Left renal cortex interstitium (tissue), 4 donors: Measurements from ENCODE around the gene PEX19. TPM values are rescaled to one million over a fixed set of nuclear protein-coding genes. Genes with fewer than 3 reads are reported as not detected.

Experiments used
- DNase-seq, 4 donors: peaks; one replicate each; pipeline ENCODE4 v3.0.0-alpha.2; 2013; ENCODE audit warnings: low read depth in 4 of 4, low spot score in 2 of 4, missing footprints in 1 of 4
- polyA plus RNA-seq, 4 donors: library from polyadenylated mRNA; unstranded; fragments of 120-200 nt; gene quantifications; one replicate each; pipeline ENCODE4 v1.2.1, GENCODE V29; 2013; ENCODE audit not compliant: insufficient read length in 4 of 4

Gene PEX19
- polyA plus RNA-seq, 4 donors: 72.1 to 91.4 (median 78.8) TPM

DNA sequence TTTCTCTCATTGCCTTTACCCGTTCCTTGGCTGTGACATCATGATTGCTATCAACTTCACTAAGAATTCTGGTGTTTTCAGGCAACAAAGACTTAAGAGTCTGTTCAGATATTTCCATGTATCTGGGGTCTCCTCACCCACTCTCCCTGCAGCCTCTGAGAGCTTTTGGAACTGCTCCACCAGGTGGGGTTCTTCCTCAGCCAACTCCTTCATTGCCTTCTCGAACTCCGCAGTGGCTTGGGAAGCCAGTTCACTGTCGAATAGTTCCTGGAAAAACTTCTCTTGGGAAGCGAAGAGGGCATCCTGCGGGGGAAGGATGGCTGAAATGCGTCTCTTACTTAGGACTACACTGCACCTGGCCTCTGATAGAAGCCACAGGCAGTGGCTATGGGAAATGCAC, 2.1 kb downstream of the PEX19 start:
- no peak for DNase-seq

DNA sequence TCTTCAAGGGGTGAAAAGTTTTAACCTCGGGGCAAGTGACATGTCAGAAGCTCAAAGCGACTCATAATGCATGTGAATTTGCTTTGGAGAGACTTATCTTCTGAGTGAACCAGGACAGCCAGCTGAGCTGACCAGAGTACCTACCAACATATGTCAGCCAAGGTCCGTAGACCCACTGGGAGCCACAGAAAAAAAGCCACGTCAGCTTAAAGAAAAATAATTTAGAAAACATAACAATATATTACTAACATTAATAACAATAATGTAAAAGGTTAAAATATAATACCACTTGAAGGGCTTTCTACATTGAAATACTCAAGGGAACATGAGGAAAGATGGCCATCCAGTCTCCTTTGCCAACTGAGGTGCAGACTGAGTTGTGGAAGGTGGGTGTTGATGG, 6.9 kb downstream of the PEX19 start:
- no peak for DNase-seq

DNA sequence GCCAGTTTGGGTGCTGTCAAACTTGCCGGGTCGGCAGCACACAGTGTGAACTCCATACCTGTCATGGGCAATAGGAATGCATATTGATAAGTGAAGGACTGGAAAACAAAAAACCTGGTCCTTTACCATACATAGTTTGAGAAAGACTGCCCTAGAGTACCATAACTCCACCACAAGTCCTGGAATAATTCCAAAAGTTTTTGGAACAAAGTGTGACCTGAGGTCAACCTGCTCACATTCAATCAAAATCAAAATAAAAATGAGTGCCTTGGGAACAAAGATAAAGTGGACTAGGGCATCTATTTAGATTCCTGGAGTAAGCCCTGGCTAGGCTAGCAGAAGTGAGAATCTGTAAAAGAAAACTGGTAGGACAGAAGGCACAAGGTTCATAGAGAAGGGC, 7.6 kb downstream of the PEX19 start:
- no peak for DNase-seq

DNA sequence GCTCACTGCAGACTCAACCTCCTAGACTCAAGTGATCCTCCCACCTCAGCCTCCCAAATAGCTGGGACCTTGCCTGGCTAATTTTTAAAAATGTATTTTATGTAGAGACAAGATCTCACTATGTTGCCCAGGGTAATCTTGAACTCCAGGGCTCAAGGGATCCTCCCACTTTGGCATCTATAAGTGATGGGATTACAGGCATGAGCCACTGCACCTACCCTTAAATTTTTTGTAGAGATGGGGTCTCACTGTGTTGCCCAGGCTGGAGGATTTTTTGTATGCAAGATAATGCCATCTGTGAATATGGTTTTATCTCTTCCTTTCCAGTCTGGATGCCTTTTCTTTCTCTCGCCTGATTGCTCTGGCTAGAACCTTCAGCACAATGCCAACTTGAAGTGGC, 13.9 kb downstream of the PEX19 start:
- no peak for DNase-seq

DNA sequence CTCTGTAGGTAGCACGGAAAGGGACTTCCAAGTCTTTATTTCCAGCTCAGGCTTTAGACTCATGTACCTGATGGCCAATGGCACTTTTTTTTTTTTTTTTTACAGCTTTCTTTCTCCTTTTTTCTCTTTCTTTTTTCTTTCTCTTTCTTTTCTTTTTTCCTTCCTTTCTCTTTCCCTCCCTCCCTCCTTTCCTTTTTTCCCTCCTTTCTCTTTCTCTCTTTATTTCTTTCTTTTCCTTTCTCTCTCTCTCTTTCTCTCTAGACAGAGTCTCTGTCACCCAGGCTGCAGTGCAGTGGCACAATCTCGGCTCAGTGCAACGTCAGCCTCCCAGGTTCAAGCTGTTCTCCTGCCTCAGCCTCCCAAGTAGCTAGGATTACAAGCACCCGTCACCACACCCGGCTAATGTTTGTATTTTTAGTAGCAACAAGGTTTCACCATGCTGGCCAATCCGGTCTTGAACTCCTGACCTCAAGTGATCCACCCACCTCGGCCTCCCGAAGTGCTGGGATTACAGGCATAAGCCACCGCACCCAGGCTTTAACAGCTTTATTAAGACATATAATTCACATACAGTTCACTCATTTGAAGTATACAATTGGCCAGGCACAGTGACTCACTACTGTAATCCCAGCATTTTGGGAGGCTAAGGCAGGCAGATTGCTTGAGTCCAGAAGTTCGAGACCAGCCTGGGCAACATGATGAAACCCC, 17.5 kb downstream of the PEX19 start:
- no peak for DNase-seq

DNA sequence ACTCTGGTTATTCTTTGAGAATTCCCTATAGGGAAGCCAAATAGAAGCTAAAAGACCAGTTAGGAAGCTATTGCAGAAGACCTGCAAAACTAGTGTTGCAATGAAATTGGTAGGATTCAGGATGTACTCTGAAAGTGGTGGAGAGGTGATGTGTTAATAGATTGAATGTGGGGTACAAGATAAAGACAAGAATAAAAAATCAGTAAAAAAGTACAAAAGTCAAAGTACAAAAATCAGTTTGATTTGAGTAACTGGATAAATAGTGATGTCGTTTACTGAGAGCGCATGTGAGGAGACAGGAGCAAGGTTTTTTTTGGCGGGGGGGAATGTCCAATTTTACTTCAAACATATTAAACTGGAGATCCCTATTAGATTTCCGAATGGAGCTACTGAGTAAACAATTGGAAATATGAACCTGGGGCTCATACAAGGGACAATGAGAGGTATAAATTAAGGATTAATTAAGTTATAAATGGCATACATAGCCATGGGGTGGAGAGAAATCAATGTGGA, 20.1 kb downstream of the PEX19 start:
- DNase-seq: no peak

DNA sequence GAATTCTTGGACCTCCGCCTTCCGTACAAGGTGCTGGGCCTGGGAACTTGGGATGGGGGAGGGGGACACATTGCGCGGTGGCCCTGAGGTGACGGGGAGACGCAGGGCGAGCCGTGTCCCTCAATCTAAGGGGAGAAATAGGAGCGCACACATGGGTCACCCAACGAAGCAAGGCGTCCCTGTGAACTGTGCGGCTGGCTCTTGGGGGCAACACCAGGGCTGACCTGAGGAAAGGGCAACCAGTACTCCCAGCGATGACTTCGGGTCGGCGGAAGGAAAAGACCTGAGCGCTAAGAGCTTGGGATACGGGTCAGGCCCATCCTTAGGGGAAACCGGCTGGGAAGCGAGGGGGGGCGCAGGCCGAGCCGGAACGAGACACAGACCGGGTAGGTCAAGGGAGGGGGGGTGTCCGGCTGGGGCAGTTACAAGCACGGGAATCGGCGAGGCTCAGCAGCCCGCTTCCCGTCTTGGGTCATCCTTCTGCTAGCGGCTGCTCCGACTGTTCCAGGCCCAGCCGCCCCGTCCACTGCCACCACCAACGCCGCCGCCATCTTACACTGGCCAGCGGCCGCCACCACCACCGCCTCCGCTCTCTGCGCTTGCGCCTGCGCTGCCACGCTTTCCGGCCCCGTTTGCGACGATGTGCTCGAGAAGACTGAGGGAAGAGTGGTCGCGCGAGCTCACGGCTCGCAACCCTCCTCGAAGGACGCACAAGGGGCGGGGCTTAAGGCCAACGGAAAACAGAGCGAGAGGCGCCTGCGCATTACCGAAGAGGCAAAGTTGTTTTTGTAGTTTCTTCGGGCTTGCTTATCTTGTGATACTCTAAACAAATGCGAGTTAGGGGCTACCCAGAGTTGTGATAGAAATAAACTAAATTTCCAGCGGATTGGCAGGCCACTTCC, 22.8 kb downstream of the PEX19 start, which contains the start of gene DCAF8:
DCAF8 (minus strand) TSS at position 657 of the 902 bp plus-strand sequence. CDS start 18,541 bp downstream, outside the sequence.
- DNase-seq: peak; percentile 90 to 98 (median 94)

DNA sequence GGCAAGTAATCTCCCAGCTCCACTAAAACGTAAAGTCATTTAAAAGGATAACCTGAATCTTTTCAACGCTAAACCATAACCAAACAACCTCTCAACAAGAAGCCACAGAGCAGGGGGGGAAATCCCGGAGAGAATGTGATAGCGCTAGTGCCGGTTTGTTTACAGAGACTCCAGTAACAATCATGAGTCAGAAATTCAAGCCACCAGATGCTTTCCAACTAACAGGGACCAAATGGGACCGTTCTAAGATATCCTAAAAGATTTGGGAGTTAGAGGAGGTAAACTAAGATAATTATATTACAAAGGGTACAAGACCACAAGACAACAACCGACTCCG, 23.4 kb downstream of the PEX19 start:
- peak; percentile 46 to 74 (median 60) for DNase-seq

DNA sequence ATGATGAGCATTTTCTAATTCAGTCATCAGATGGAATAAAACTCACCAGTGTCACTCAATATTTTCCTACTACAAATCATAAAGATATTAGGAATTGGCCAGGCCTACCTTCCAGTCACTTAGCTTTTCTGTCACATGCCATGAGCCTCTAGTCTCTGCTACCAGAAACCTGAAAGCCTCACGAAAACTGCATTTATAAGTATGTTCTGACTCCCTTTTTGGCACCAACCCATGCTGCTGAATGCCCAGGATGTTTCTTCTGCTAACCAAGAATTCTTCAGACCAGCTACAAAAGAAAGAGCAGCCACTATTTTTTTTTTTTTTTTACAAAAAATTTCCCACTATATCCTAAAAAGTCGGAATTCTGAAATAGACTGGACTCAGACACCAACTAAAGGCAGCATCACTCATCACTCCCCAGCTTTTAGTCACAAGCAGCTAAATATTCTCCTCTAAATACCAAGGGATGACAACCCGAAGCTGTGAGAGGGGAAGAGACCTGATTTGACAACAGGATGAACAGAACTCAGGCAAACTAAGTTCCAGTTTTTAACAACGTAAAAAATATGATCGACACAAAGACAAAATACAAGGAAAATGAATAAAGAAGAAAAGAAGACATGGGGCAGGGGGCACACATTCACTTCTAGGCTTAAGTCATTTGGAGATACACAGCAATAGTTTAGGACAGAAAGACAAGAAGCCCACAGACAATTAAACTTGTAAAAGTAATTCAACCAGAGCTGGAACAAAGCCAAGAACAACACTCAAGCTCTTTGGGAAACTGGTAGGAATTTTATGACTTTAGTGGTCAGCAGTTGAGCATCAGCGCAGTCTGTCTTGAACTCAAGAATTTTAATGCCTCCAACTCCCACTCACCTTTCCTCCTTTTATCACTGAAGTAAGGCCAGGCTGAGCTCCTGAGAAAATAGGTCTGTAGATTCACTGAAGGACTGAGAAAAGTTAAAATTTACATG, 24.2 kb downstream of the PEX19 start:
- DNase-seq: peak; percentile 85 to 93 (median 88)

DNA sequence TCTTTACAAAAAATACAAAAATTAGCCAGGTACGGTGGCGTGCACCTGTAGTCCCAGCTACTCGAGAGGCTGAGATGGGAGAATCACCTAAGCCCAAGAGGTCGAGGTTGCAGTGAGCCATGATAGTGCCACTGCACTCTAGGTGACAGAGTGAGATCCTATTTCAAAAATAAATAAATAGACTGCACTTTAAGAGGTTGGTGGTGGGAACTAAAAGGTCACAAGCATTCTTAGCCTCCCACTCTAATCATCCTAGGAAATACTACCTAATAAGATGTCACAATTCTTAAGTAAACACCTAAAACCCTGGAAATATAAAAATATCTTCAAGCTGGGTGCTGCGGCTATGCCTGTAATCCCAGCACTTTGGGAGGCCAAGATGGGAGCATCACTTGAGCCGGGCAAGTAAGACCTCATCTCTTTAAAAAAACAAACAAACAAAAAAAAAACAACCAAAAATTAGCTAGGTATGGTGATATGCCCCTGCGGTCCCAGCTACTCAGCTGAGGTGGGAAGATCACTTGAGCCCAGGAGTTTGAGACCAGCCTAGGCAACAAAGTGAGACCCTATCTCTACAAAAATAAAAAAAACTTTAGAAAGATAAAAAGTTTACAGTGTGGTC, 26.6 kb downstream of the PEX19 start:
- DNase-seq: no peak

DNA sequence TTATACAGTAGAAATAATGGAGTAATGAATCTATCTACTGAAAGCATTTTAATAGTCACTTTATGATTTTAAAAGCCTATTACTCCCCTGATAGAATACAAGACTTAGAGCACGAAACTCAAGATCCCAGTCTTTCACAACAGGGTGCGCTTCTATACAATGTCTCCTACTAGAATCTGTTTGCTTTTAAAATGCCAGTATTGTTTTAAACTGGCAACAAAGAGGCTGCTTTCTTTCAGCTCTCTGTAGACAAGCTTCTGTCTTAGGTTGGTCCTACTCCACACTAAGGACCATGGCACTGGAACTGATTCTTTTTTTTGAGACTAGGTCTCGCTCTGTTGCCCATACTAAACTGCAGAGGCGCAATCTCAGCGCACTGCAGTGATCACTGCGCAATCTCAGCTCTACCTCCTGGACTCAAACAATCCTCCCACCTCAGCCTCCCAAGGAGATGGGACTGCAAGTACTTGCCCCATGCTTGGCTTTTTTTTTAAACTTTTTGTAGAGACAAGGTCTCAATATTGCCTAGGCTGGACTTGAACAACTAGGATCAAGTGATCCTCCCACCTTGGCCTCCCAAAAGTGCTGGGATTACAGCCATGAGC, 27.4 kb downstream of the PEX19 start:
- no peak for DNase-seq

DNA sequence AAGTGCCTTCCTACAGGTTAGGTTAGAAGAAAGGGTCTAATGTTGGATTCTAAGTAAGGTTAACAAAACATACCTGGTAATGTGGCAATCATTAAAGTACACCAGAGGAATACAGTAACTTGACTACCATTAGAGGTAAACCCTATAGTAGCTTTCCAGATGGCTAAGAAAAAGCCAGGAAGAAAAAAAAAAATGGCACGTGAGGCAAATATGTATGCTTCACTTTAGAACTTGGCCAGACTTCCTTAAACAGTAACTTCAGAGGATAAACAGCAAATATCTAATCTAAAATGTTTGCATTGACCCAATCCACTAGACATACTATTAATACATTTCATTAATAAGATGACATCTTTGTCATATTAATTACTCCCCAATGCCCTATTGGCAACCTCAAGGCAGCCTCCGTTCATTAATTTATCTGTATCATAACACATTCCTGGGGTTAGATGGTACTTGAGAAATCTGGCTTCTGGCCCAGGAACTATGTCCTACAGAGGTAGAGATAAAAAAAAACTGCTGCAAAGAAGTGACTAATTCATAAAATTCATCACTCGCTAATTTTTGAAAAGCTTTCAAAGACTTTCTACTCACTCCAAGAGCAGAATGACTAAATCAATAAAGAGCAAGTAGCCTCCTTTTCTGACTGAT, 28.4 kb downstream of the PEX19 start:
- DNase-seq: no peak

DNA sequence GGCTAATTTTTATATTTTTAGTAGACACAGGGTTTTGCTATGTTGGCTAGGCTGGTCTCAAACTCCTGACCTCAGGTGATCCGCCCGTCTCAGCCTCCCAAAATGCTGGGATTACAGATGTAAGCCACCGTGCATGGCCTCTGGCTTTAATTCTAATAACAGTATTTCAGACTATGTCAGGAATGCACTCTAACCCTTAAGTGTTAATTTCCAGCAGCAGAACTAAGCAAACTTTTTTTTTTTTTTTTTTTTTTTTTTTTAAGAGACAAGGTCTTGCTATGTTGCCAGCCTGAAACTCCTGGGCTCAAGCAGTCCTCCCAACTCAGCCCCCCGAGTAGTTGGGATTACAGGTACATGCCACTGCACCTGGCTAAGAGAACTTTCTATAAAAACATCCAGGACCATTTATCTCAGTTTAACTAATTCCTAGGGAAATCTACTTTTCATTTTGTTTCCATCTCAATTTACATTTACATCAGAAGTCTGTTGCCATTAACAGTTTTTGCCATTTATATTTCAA, 29.1 kb downstream of the PEX19 start:
- no peak for DNase-seq

DNA sequence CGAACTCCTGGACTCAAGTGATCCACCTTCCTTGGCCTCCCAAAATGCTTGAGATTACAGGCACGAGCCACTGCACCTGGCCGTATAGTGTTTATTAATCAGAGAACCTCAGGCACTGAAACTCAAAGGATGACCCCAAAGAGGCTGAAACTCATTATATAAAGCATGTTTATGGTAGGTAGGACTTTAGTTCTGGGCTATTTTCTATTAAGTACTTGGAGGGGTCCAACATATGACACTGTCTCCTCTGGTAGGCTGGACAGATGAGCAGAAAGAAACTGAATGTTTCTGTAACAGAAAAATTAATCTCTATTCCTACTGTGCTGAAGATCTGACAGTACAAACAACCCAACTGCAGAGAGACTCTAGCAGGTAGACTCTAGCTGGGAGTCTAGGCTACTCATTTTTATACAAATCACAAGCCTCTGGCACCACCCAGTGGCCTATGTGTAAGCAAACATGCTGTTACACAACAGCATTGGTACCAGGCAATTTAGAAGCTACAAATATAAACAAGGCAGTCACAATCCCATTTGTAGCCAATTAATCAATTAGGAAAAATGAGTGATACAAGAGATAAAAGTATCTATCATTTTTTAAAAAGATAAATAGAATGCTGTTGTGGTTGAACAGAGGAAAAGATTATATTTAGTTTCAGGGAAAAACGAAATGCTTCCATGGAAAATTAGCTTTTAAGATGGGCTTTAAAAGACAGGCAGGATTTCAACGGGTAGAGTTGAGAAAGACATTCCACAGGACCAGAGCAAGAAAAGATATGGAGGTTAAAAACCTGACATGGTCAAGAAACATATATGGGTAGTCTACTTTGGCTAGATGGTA, 33.0 kb downstream of the PEX19 start:
- peak in 2 of 4 donors; percentile 40 to 69 for DNase-seq

DNA sequence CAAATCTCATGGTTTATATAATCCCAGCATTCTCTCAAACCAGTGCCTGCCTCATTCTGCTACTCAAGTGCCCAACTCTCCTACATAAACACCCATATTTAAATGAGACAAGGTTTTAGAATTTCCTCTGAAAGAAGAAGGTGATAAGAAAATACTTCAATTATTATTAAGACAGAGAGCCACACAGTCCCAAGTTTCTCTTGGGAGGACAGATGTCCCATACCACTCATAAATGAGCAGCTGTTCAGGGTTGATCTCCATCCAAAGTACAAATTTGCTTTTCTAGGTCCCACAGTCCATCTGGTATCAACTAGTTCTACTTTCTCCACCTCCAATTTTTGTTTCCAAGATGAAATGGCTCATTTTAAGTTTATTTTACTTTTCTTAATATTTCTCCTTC, 33.9 kb downstream of the PEX19 start:
- DNase-seq: no peak

DNA sequence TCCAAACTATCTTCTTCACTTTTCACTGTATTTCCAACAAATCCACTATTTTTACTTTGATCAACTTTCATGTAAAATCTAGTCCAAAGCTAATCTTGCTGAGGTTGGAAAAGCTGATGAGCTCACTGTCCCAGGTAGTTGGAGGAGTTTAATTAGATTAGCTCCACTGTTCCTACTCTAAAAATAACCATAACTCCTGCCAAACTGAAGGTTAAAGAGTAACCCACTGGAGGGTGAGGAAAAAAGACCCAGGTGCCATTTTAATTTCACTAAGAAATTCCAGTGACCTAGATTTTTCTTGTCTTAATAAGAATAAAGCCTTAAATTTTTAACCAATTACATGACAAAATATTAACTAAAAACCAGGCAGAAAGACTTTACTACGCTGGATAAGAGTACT, 37.9 kb downstream of the PEX19 start:
- no peak for DNase-seq

DNA sequence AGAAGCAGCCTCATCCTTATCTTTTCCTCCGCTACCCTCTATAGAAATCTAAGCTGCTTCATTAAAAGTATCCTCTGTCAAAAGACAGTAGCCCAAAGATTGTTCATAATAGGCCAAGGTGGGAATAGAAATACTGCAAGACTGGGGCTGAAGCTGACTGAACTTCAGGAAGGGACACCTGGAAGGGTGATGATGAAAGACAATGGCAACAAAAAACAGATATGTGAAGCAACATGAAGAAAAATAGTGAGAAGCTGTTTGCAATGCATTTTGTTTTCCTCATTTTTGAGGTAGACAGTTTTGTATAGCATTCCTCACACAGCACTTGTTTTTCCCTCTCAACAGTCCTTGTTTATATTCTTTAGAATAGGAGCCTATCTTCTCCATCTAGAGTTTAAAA, 39.5 kb downstream of the PEX19 start:
- DNase-seq: no peak

DNA sequence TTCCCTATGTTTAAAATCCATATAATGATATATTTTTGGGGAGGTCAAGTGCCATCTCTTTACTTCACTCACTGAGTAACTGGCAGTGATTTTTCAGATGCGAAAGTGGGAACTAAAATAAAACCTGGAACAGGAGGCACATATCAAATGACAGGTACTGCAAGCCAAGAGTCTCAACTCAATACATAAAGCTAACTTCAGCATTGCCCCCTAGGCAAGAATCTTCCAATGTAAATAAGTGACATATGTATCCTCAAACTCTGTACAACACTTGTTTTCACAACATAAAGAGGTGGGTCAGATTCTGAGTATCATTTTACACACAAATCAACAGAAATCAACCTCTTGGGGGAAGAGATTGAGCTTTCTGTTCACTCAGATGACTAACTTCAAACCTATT, 40.7 kb downstream of the PEX19 start:
- DNase-seq: no peak
